Parathyroid adenoma (tissue), 2 donors: ENCODE data around the gene PSMF1.

Source experiments
- H2AFZ ChIP-seq: fragments of 300-600 bp; sonication (generic); one replicate; pipeline ENCODE4 v1.7.0; 2017; ENCODE audit warnings: antibody characterized with exemption, mild to moderate bottlenecking
- H3K27ac ChIP-seq: fragments of 300-600 bp; sonication (generic); one replicate; pipeline ENCODE4 v1.7.0; 2017
- H3K27me3 ChIP-seq: fragments of 300-600 bp; sonication (generic); one replicate; pipeline ENCODE4 v1.7.0; 2017; ENCODE audit warnings: low read length; ENCODE audit not compliant: control insufficient read depth, insufficient read depth
- H3K36me3 ChIP-seq: fragments of 300-600 bp; sonication (generic); one replicate; pipeline ENCODE4 v1.7.0; 2017; ENCODE audit warnings: low read length; ENCODE audit not compliant: control insufficient read depth, insufficient read depth
- H3K4me1 ChIP-seq: fragments of 300-600 bp; sonication (generic); one replicate; pipeline ENCODE4 v1.7.0; 2017; ENCODE audit warnings: control low read depth
- H3K4me2 ChIP-seq: fragments of 300-600 bp; sonication (generic); one replicate; pipeline ENCODE4 v1.7.0; 2017; ENCODE audit warnings: low read length
- H3K4me3 ChIP-seq: fragments of 300-600 bp; sonication (generic); one replicate; pipeline ENCODE4 v1.7.0; 2017; ENCODE audit warnings: low read depth, low read length
- H3K79me2 ChIP-seq: fragments of 300-600 bp; sonication (generic); one replicate; pipeline ENCODE4 v1.7.0; 2017; ENCODE audit warnings: control low read depth
- H3K9ac ChIP-seq: fragments of 300-600 bp; sonication (generic); one replicate; pipeline ENCODE4 v1.7.0; 2017; ENCODE audit warnings: mild to moderate bottlenecking
- H3K9me3 ChIP-seq: fragments of 300-600 bp; sonication (generic); one replicate; pipeline ENCODE4 v1.7.0; 2017; ENCODE audit warnings: low read length; ENCODE audit not compliant: control insufficient read depth
- CTCF ChIP-seq: fragments of 300-600 bp; sonication (generic); IDR thresholded peaks from one replicate; pipeline ENCODE4 v1.7.0; 2017; ENCODE audit warnings: antibody characterized with exemption, mild to moderate bottlenecking
- donor health status: primary hyperparathyroidism.

PSMF1 gene

GRCh38 chr20:1180949-1181348, 62.5 kb downstream of the PSMF1 start:
- H3K4me2 ChIP-seq = no peak overlapping the region
- H3K9me3 ChIP-seq = no peaks in the 10 kb centered on the region
- no peak for TF ChIP-seq CTCF
- H3K4me1 ChIP-seq = peaks cover 2% of the 10 kb centered on the region
- H3K4me3 ChIP-seq = no peak overlapping the region
- H2AFZ ChIP-seq = no peak overlapping the region
- H3K27me3 ChIP-seq = no peaks in the 10 kb centered on the region
- H3K27ac ChIP-seq = no peak overlapping the region
- H3K9ac ChIP-seq = no peak overlapping the region
- H3K36me3 ChIP-seq = no peaks in the 10 kb centered on the region
- no peaks in the 10 kb centered on the region for H3K79me2 ChIP-seq

- Histone ChIP-seq H3K27ac (no peak overlapping the region), H3K27me3 (no peaks in the 10 kb centered on the region), H3K4me2 (no peak overlapping the region), H3K79me2 (no peaks in the 10 kb centered on the region), H2AFZ (no peak overlapping the region), H3K4me3 (no peak overlapping the region), H3K9me3 (no peaks in the 10 kb centered on the region), H3K9ac (no peak overlapping the region), H3K36me3 (no peaks in the 10 kb centered on the region), H3K4me1 (peaks cover 3% of the 10 kb centered on the region)
- TF ChIP-seq CTCF = no peak
Observed at GRCh38 chr20:1182106-1182505, 63.7 kb downstream of the PSMF1 start.

GRCh38 chr20:1183153-1183552, 64.8 kb downstream of the PSMF1 start:
- H3K9ac ChIP-seq = no peak overlapping the region
- no peaks in the 10 kb centered on the region for H3K27me3 ChIP-seq
- TF ChIP-seq CTCF = no peak

GRCh38 chr20:1184260-1184637, 65.8 kb downstream of the PSMF1 start:
- Histone ChIP-seq H3K27me3 (no peaks in the 10 kb centered on the region), H3K9ac (no peak overlapping the region), H3K4me3 (peak overlapping the region; percentile 53)

More at GRCh38 chr20:1183153-1183552, 64.8 kb downstream of the PSMF1 start:
- no peak overlapping the region for H3K4me3 ChIP-seq
- H3K4me2 ChIP-seq = no peak overlapping the region
- H3K36me3 ChIP-seq = no peaks in the 10 kb centered on the region
- H3K9me3 ChIP-seq = no peaks in the 10 kb centered on the region
- no peaks in the 10 kb centered on the region for H3K79me2 ChIP-seq
- no peak overlapping the region for H2AFZ ChIP-seq
- no peak overlapping the region for H3K27ac ChIP-seq
- H3K4me1 ChIP-seq = peaks cover 3% of the 10 kb centered on the region

More at GRCh38 chr20:1184260-1184637, 65.8 kb downstream of the PSMF1 start:
- Histone ChIP-seq H3K36me3 (no peaks in the 10 kb centered on the region), H3K4me1 (peaks cover 3% of the 10 kb centered on the region), H3K79me2 (no peaks in the 10 kb centered on the region), H3K4me2 (peak overlapping the region; percentile 67), H3K9me3 (no peaks in the 10 kb centered on the region), H2AFZ (peak overlapping the region; percentile 69), H3K27ac (no peak overlapping the region)
- TF ChIP-seq CTCF = no peak
